GM12874 (cell line): Measurements from ENCODE around the gene HDLBP.
A peak's percentile ranks its signal among the peaks of the same experiment; 100 is the strongest.

Experiments
- CTCF ChIP-seq: IDR thresholded peaks from 2 replicates; pipeline ENCODE4 v1.5.1; 2011; ENCODE audit warnings: low read depth, mild to moderate bottlenecking, control low read depth, low read length, moderate library complexity; ENCODE audit not compliant: insufficient read depth

HDLBP gene

GRCh38 chr2:241315093-241315878, at the start of gene HDLBP:
Gene HDLBP, minus strand, starts transcription at chr2:241315672. Its CDS starts 48,803 bp downstream, at chr2:241266869.
- peak; percentile 36; the same call in 1 of the 2 replicates for TF ChIP-seq CTCF

DNA sequence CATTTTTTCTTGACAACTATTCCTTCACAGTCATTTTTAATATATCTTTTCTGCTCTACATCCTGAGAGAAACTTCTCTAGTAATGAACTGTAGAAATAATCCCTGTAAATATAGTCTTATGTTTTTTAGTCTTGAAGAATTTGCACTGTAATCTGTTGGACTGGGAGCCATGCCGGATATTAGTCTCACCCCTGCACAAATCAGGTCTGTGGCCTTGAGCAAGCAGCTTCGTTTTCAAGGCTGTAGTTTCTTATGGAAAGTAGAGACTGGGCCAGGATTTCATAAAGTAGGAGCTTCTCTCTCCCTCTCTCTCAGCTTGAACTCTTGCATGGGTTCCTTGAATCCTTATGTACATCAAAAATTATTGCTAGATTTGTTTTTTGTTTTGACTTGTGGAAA, 49.3 kb upstream of the HDLBP start:
- TF ChIP-seq CTCF: no peak

DNA sequence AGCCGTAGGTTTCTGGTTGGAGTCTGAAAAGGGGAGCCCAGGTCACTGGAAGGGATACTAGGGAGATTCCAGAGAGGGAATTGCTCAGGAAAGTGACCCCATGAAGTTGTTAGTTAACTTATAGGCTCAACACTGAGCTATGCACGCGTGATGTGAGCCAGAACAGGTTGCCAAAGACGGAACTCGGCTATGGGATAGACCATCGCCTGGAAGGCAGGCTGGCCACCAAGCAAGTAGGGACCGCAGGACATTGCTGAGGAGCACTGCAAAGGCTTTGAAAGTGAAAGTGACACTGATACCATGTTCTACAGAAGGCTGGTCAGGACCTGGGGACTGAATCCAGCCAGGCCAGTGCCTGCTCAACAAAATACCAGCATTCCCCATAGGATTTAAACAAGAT, 48.0 kb upstream of the HDLBP start:
- TF ChIP-seq CTCF: no peak

DNA sequence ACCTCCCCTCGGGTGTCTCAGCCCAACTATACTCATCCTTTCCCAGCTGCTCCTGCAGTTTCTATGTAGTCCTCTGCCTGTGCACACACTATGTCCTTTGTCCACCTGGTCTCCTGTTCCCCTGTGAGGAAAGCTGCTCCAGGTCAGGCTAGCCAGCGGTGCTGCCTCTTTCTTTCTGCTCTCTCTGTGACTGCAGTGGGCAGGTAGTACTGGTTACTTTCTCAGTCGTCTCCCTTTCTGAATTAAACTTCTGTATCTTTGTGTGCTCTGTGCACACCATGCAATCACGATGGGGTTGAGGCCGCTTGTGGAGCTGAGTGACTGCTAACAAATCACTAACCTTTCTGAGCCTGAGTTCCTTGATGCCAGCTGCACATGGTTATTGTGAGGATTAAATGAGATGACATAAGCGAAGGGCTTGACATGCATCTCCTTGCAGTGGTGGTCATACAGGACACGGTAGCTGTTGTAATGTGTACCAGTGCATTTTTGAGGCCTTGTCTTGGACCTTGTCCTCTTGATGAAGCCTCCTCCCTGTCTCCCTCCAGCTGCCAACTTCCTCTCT, 44.1 kb upstream of the HDLBP start:
- TF ChIP-seq CTCF: no peak

GRCh38 chr2:241358470-241358869, 43.0 kb upstream of the HDLBP start:
- TF ChIP-seq CTCF: no peak

DNA sequence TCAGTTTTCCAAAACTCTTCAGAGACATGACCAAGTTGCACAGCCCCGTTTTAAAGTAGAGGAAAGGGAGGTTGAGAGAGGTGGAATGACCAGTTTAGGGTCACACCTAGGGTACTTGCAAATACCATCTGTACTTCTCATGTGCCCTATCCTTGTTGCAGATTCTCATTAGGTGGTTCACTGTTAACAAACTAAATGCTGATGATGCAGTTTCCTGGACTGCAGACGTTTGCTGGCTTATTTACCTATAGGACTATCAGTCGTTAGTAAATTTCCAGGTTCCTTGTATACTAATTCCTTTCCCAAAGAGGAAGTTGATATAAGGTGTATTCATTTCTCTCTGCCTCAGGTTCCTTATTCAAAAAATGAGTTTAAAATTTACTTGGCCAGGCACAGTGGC, 42.1 kb upstream of the HDLBP start:
- no peak for TF ChIP-seq CTCF

GRCh38 chr2:241356871-241357260, 41.4 kb upstream of the HDLBP start:
- TF ChIP-seq CTCF: no peak
